ENCODE results near the gene PHEX.
A peak's percentile ranks its signal among the peaks of the same experiment; 100 is the strongest.

PHEX gene

DNA sequence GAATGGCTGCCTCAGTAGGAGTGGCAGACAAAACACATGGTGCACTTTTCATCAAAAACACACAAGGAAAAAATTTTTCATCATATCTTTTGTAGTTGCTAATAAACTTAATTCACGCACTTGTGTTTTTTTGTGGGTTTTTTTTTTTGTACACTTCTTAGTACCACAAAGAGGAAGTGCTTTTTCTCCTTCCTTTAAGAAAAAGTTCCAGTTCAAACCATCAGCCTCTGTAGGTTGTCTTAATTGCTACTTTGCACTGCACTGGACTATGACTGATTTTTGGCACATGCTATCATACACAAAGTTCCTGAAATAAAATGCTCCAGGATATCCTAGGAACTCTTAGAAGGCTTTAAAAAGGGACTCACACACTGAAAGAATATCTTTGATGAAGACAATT lies at the start of gene PHEX:
Gene PHEX (plus strand): TSS at position 242 of the 400 bp plus-strand sequence. CDS start 681 bp downstream, outside the sequence.
- no peak for DNase-seq

DNA sequence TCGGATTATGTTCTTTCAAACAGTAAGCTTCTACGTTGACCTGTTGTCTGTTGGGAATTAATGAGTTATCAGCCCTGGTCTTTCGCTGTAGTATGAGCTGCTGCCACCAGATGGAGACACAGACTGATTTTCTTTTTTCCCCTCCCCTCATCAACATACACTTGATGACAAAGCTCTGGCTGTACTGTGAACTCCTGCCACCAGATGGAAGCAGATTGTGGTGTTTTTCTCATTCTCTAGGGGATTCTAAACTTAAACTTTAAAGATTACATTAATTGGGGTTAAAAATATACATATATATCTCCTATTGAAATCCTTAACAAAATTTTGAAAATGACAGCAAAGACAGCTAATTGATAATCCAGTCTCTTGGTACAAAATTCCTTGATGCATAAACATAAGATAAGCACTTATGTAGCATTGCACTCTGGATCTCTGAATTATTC lies 46.8 kb upstream of the PHEX start:
- peak; percentile 55 to 79 for DNase-seq

DNA sequence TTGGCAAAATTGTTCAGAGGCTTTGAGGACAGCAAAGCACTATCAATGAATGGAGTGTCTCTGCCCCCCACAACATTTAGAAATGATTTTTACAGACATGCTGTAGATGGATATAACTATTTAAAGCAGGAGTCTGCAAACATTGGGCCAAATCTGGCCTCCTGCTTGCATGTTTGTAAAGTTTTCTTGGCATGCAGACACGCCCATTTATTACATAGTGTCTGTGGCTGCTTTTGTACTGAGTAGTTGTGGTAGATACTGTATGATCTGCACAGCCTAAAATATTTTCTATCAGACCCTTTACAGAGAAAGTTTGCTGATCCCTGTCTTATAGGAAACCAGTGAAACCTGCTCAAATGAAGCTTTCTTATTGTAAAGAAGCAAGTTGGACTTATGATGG lies 45.5 kb upstream of the PHEX start:
- DNase-seq, result no peak

DNA sequence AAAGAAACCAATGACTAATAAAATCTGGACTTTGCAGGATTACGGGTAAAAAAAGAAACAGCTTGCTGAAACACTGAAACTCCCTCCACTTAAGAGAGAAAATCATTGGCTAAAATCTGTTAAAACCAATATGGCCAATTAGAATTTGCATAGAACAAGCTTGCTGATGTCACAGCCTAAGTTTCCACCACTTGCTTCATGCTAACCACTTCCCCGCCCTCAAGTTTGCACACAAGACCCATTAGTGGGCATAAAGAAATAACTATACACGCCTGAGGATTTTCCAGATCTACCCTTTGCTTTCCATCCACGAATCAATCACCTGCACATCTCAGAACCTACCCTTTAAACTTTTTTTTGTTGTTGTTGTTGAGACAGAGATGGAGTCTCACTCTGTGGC lies 42.7 kb upstream of the PHEX start:
- DNase-seq, result no peak

DNA sequence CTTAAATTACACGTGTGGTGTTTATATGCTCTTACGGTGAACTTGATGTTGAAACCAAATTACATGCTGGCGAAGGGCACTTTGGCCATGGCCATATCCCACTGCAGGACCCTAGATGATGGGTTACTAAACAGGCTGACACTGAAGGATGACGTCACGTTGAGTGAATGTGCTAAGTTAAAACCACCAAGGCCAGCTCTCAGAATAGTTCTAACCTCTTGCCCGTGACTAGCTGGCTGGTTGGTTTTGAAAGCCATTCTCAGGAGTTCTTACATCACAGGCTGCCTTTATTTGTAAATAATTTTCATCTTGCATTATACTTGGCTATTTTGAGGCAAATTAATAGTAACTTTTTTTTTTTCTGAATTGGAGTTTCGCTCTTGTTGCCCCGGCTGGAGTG lies 41.3 kb upstream of the PHEX start:
- no peak for DNase-seq

DNA sequence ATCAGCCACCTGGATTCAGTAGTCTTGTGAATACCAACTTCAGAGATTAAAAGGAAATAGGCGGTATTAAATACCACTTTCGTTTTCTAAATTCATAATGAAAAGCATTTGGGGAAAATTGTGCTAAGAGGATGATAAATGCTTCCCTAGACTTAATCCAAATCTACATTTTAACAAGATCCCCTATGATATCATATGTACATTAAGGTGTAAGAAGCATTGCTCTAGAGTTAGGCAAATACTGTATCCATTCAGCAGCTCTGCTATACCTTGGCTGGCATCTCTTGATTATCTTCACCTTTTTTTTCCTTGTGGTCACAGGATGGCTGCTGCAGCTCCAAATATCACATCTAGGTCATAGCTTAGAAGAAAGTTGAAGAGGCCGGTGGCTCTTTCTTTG lies 40.6 kb upstream of the PHEX start:
- no peak for DNase-seq

DNA sequence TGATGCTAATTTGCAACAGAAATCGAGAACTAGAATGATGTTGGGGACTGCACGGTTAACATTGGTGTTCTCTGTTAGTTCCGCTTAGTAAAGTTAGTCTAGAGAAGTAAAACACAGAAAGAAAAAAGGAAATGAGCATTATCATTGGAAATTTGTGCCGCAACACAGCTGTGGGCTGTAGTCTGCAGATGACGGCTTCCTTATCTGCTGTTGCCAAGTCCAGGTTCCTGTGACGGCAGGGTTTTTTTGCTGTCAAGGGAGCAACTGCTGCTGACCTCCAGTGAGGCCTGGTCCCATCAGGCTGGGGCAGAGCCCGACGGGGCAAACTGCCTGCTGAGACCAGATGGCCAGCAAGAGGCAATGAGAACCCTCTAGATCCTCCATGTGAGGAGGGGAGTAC lies 38.9 kb upstream of the PHEX start:
- no peak for DNase-seq

DNA sequence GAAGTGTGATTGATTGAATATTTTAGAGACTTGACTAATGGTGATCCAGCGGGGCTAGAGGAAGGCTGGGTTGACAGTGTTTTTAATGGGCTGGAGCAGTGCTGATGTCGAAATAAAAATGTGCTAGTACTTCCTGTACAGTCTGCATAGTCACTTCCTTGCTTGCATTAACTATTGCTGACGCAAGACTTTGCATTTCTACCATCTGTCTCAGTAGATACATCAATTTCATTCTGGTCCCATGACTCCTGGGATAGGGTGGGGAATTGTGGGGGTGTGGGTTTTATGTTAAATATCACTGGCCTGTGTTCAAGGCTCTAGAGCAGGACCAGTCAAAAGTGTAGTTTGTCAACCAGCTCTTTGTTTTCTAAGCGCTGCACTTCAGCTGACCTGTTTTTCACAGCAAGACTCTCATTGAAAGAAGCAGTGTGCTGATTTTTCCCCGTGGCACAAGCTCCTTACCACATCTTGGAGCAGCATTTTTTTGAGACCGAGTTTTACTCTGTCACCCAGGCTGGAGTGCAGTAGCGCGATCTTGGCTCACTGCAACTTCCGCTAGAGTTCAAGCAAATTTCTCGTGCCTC lies 35.2 kb upstream of the PHEX start:
- no peak for DNase-seq

DNA sequence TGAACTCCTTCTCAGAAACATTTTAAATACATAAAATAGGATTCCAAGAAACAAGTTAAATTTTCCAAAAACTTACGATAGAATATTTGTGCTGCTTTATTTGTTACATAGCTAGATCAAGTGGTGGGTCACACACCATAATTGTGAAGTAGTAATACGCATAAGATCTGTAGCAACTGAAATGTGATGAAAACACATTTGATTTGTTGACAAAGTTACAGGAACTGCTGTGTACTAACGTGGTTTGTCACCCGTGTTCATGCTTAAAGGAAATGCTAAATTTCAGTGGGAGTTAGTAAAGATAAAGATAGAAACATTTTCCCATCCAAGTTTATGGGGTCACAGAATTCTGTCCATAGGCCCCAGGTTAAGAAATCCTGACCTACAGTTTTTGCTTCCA lies 34.1 kb upstream of the PHEX start:
- DNase-seq, result no peak

DNA sequence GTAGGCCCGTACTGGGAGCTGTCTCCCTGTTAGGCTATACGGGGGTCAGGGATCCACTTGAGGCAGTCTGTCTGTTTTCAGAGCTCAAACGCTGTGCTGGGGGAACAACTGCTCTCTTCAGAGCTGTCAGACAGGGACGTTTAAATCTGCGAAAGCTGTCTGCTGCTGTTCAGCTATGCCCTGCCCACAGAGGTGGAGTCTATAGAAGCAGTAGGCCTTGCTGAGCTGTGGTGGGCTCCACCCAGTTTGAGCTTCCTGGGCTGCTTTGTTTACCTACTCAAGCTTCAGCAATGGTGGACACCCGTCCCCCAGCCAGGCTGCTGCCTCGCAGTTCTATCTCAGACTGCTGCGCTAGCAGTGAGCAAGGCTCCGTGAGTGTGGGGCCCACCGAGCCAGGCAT lies 27.3 kb upstream of the PHEX start:
- no peak for DNase-seq

DNA sequence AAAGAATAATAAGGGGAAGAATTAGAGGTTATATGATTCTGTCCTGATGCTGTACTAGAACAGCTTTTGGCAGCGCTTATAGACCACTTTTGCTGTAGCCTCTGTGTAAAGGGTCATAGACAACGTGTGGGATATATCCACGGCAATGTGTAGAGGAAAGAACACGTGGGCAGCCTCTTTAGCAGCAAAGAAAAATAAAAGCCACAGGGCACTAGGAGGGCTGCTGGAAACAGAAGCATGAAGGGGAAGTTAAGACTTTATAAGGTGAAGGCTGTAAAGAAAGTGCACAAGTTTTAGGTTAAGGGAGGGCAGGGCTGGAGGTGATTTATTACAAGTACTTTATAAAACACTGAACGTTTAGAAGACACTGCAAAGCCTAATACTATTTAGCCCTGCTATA lies 20.1 kb upstream of the PHEX start:
- DNase-seq, result no peak

DNA sequence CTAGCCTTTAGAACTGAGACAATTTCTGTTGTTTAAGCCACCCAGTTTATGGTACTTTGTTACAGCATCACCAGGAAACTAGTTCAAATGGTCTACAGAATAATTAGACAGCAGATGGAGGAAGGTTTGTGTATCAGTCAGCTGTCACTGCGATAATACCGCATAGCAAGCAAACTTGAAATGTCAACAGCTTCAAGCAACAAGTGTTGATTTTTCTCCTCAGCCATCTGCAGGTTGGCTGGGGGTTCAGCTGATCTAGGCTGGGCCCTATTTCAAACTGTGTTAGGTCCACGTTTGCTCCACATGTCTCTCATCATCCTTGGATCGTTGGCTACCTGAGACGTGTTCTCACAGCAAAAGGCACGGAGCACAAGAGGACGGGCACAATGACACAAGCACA lies 19.2 kb upstream of the PHEX start:
- DNase-seq, result no peak

DNA sequence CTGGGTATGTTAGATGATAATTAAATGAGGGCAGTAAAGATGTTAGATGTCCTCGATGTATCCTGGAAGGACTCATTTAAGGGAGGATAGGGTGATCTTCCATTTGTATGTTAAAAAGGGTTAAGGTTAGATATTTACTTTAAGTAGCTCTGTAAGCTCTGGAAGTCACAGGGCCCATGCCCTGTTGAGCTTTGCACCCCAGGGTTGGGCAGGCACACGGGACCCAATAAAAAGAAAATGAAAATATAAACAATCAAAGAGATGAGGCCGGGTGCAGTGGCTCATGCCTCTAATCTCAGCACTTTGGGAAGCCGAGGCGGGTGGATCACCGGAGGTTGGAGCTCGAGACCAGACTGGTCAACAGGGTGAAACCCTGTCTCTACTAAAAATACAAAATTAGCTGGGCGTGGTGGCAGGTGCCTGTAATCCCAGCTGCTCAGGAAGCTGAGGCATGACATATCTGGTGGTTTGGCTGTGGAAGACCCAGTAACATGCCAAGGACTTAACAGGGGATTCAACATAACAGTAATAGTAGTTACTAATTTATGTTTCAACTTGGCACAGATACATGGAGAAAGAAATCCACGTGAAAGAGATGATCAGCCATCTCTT lies 16.9 kb upstream of the PHEX start:
- no peak for DNase-seq

DNA sequence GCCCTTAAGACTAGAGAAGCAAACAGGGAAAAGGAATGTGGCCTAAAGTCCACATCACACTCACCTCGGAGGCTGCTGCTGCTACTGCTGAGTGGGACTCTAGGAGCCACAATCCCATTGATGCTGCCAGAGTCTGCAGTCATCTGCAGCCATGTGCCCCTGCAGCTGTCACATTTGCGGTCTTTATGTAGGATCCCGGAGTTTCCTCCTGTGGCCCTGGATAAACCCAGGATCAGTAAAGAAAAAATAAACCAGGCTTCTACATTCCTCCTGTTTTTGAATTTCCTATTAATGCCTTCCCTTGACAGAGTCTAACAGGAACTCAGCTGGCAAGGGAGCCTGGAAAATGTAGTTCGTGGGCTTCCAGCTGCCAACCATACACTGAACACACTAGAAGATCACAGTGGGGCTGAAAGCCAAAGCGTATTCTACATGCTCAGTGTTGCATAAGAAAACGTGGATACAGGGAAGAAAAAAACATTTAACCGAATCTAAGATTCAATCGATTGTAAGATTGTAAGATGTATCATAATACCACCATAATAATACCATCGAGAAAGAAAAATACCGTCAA lies 10.3 kb upstream of the PHEX start:
- DNase-seq, result peak in 1 of 2 experiments; percentile 55

DNA sequence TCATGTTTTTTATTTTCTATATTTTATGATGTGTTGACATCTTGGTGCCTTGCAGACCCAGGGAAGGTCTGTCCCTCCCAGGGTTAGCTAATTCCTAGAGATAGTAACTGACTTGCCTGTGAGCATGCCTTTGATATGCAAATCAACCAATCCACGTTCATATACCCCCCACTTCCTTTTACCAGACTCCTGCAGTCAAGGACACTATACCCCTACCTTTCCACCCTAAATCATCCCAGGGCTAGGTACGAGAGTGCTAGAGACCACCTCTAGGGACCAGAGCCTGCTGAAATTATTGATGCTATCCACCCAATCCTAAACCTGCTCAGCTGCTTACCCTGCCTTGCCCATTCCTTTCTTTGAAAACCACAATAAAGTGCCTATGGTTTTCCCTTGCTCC lies 7.5 kb upstream of the PHEX start:
- DNase-seq, result no peak

DNA sequence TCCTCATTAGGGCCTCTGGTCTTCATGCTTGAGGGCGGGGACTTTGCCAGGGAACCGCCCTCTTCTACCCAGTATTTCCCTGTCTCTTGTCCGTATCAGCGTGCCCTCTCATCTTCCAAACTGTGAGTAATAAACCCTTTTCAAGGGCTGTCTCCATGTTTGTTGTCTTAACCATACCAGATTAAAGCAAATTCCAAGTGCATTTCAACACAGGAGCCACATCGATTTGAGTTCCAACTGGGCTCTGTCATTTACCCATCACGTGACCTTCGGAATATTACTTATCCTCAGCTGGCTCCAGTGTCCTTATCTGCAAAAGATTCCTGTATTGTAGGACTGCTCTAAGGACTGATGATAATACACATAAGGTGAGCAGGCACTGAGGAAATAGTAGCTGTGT lies 6.4 kb upstream of the PHEX start:
- DNase-seq, result no peak

DNA sequence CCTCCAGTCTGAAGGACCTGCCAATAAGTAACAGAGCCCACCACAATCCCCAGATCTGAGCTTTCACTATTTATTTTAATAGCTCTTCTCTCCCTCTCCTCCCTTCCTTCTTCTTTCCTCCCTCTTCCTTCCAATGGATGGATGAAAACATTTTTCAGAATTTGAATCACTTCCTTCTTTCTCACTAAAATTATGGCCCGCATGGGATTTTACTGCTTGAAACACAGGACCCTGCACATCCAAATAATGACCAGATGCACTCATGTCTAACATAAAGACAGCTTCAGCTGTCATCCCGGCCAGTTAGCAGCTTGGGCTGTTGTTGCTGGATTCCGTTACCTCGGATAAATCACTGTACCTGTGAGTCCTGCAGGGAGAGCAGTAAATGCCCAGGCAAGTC lies 5.4 kb upstream of the PHEX start:
- DNase-seq, result no peak

DNA sequence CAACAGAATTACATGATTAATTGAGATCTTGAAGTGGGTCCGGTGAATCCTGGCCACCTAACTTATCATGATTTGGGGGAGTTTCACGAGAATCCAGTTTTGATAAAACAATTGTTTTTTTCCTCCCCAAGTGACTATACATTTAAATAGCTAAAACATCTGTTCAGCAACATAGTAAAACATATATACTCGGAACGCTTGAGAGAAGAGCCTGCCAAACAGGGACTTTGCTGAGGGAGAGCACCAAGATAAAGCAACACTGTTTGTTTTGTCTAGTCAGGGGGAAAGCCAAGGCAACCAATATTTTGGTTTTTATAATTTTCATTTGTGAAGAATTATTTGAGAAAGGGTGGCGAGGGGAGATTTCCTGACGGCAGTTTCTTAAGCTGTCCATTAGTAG lies 381 bp downstream of the PHEX start:
- no peak for DNase-seq

DNA sequence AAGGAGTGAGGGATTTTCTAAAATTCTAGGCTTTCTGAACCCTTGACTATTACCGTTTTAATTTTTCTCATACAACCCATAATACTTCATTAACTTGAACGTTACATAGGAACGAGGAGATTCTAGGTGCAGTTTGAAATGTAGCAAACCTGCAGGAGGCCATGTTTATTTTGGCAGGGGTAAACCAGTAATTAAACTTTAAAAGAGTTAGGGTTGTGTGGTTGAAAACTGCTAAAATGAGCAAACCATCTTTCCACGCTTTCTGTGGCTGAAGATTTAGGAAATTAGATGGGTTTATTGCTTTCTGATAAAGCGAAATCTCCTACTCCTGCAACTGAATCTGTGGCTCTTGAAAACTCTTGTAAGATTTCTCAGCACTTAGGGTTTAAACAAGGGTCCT lies 1.7 kb downstream of the PHEX start:
- DNase-seq, result no peak

DNA sequence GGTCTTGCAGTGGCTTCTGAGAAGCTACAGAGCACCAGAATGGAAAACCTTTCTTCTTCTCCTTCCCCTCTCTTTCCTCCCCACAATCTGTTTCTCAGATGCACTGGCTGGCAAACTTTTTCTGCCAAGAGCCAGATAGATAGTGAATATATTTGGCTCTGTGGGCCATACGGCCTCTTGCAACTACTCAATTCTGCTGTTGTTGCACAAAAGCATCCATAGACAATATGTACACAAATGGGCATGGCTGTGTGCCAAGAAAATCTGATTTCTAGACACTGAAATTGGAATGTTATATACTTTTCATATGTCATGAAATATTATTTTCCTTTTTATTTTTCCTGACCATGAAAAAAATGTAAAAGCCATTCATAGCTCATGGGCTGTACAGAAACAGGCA lies 3.1 kb downstream of the PHEX start:
- DNase-seq, result peak in 1 of 2 experiments; percentile 69

DNA sequence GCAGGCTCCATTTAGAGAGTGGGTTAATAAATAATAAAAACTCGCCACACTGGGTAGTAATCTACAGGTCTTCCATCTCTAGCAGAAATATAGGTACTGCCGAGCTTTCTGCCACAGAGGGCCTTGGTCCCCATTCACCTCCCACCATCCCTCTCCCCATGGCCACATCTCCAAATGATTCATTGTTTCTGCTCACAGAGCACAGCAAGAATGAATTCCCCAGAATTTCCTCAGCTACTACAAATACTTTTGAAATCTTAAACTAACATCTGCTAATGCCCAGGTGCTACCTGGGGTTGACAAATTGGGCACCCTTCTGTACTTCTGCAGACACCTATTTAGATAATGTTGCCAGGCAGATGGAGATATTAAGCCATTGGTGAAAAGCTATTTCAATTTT lies 5.1 kb downstream of the PHEX start:
- no peak for DNase-seq

DNA sequence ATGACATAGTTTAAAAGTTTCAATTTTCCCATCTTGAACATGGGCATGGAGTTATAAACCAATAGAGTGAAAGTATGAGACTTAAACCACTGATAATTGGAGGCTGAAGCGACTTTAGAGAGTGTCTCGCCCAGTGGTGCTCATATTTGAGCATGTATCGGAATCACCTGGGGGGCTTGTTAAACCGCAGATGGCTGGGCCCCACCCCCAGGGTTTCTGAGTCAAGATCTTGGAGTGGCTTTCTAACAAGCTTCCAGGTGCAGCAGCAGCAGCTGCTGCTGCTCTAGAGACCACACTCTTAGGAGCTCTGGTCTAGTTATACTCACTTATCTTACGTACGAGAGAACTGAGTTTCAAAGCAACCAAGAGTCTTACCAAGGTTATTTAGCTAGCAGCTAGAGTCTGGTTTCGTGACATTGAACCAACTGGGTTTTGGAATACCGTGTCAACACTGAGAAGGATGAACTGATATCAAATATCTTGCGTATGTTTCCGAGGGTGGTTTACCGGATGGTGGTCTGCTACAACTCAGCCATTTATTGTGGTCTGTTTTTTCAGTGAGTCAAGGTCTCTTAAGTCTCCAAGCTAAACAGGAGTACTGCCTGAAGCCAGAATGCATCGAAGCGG lies 5.9 kb downstream of the PHEX start:
- peak in 1 of 2 experiments; percentile 34 for DNase-seq

DNA sequence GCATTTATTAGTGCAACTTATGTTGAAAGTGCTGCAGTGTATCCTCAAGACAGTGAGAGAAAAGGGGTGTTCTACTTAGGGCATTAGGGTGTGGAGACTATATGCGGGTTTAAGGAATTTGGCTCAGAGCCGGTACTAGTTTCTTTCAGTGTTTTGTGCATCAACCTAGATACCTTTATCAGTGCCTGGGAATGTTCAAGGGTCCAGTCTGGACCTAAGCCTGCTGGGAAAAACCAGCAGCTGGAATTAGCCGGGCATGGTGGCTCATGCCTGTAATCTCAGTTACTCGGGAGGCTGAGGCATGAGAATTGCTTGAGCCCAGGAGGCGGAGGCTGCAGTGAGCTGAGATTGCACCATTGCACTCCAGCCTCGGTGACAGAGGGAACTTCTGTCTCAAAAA lies 7.4 kb downstream of the PHEX start:
- no peak for DNase-seq

DNA sequence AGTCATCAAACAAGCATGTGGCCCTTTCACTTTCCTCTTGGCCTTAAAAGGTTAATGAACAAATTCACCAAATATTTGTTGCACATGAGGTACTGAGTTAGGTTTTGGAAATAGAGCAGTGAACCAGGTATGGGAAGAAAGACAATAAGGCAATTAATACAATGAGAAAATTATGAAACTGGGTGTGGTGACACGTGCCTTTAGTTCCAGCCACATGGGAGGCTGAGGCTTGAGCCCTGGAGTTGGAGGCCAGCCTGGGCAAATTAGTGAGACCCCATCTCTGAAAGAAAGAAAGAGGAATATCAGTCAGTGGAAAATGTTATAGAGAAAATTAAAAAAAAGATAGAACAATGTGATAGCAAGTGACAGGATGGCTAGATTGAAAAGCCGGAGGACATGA lies 8.1 kb downstream of the PHEX start:
- DNase-seq, result no peak
